Measurements from ENCODE around the gene XPR1. TPM values are rescaled to one million over a fixed set of nuclear protein-coding genes. Genes with fewer than 3 reads are reported as not detected.

The XPR1 gene
- total RNA-seq, 1 donor from 2014 or later: 12.0 TPM

GRCh38 chr1:180606155-180606554 lies 25.7 kb upstream of the XPR1 start:
- H3K36me3 ChIP-seq: no peaks in the 10 kb centered on the region
- H3K9me3 ChIP-seq: no peaks in the 10 kb centered on the region
- H3K4me3 ChIP-seq: no peak overlapping the region
- no peak overlapping the region for H3K27ac ChIP-seq
- H3K27me3 ChIP-seq: no peaks in the 10 kb centered on the region
- intact Hi-C loops (cut with DNase I): no loop called here
- TF ChIP-seq CTCF (IDR thresholded peaks at IDR 0.05) (no peak), POLR2A (IDR thresholded peaks at IDR 0.05) (no peak), POLR2AphosphoS5 (IDR thresholded peaks at IDR 0.05; ENCODE audit: insufficient read depth in 1 of 2, low read depth in 1 of 2) (no peak)
- no peak for DNase-seq (ENCODE audit: extremely low spot score in 2 of 2)
- H3K4me1 ChIP-seq: no peaks in the 10 kb centered on the region

DNA sequence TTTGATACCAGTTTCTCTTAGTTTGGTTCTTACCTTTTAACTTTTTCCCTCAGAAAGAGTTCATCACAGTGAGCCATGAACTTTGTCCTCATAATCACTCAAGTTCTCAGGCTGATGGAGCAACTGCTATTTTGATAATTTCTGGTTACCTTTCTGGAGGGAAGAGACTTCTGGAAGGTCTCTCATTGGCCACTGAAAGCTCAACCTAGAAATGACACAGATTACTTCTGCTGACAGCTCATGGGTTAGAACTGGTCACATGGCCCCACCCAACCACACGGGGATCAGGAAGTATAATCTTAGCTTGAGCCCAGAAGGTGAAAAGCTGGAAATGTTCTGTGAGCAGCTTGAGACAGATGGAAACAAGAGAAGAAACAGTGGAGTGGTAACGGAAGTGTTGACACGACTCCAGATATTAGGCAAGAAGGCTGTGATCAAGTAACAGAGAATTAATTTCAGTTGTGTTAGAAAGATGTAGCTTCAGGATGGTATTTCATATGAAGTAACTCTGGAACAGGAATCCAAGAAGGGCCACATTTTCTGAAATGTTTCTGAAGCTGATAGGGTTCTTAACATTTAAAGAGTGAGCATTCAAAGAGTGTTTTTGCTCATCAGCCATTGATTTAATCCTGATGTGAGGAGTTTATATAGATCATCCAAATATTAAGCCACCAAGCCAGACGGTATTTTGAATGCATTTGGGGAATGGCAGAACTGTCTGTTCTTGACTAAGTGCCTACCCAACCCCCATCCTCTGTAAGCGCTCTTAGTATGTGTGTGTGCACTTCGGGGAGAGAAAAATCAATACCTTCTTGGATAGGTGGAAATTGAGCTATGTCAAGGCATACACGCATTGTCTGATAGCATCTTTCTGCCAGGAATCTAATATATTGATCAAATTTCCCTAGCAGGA lies 21.9 kb upstream of the XPR1 start:
- Histone ChIP-seq H3K4me1 (no peaks in the 10 kb centered on the region), H3K36me3 (no peaks in the 10 kb centered on the region), H3K4me3 (no peak overlapping the region), H3K27me3 (no peaks in the 10 kb centered on the region), H3K27ac (no peak overlapping the region), H3K9me3 (no peaks in the 10 kb centered on the region)
- no peak for TF ChIP-seq POLR2AphosphoS5 (IDR thresholded peaks at IDR 0.05; ENCODE audit: insufficient read depth in 1 of 2, low read depth in 1 of 2)
- no peak for TF ChIP-seq CTCF (IDR thresholded peaks at IDR 0.05)
- no peak for TF ChIP-seq POLR2A (IDR thresholded peaks at IDR 0.05)
- DNase-seq (ENCODE audit: extremely low spot score in 2 of 2): no peak
- intact Hi-C loops (cut with DNase I): no loop called here

GRCh38 chr1:180610556-180611015 lies 21.2 kb upstream of the XPR1 start:
- no peak overlapping the region for H3K4me3 ChIP-seq
- H3K27ac ChIP-seq: no peak overlapping the region
- no peaks in the 10 kb centered on the region for H3K9me3 ChIP-seq
- TF ChIP-seq POLR2AphosphoS5 (IDR thresholded peaks at IDR 0.05; ENCODE audit: insufficient read depth in 1 of 2, low read depth in 1 of 2) (no peak), CTCF (IDR thresholded peaks at IDR 0.05) (no peak), POLR2A (IDR thresholded peaks at IDR 0.05) (no peak)
- H3K36me3 ChIP-seq: no peaks in the 10 kb centered on the region
- intact Hi-C loops (cut with DNase I): no loop called here
- H3K27me3 ChIP-seq: no peaks in the 10 kb centered on the region
- no peak for DNase-seq (ENCODE audit: extremely low spot score in 2 of 2)
- no peaks in the 10 kb centered on the region for H3K4me1 ChIP-seq

DNA sequence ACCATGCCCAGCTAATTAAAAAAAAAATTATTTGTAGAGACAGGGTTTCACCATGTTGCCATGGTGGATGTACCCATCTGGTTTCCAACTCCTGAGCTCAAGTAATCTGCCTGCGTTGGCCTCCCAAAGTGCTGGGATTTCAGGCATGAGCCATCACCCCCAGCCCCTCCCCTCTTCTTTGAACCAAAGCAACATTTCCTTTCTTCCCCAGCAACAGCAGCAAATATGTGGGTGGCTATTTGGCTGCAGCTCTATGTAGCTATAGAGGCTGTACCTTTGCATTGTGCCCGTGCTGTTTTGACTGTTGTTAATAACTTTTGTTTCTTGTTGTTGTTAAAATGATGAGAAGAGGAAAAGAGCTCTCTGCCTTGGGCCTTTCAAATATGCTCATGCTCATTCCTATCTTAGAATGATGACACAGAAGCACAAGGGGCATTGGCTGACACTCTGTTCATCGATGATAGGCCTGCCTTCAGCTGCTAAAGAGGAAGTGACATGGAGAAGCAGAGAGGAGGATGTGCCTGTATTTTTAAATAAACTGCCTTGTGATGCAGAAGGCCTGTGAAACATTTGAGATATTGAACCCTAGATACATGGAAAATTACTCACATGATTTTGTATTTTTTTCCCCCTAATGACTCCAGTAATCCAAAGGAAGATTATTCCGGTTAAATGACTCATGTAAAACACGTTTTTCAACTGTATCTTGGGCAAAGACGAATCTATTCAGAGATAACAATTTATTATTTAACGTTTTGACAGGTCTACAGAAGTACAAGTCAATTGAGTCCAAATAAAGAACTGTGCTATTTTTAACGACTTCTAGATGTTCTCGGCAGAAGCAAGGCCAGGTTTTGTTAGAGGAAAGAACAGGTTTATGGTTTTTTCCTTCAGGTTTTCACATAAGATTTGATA lies 20.5 kb upstream of the XPR1 start:
- Histone ChIP-seq H3K27ac (no peak overlapping the region), H3K27me3 (no peaks in the 10 kb centered on the region), H3K4me3 (no peak overlapping the region), H3K36me3 (no peaks in the 10 kb centered on the region), H3K9me3 (no peaks in the 10 kb centered on the region), H3K4me1 (no peaks in the 10 kb centered on the region)
- TF ChIP-seq POLR2A (IDR thresholded peaks at IDR 0.05) (no peak), POLR2AphosphoS5 (IDR thresholded peaks at IDR 0.05; ENCODE audit: insufficient read depth in 1 of 2, low read depth in 1 of 2) (peak in 1 of 2 donors; percentile 25)
- no peak for DNase-seq (ENCODE audit: extremely low spot score in 2 of 2)
- intact Hi-C loops (cut with DNase I): no loop called here

DNA sequence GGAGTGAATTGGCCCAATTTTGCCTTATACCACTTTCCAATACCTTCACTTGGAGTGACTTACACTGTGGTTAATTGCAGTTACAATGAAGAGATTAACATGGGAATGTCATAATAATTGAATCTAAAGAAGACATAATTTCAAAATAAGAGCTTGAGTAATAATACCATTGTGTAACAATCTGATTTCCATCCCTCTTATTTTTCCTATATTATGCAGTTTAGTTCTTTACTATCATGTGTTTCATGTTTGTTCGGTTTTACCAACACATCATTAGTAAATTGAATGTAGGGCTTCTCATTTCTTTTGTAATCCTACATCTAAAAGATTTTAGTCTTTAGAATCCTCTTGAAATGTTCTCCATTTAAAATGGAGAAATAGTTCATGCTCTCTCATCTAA lies 19.2 kb upstream of the XPR1 start:
- no peaks in the 10 kb centered on the region for H3K4me1 ChIP-seq
- no peaks in the 10 kb centered on the region for H3K9me3 ChIP-seq

More for the DNA sequence above, 19.2 kb upstream of the XPR1 start:
- Histone ChIP-seq H3K27me3 (no peaks in the 10 kb centered on the region), H3K4me3 (no peak overlapping the region), H3K36me3 (no peaks in the 10 kb centered on the region), H3K27ac (no peak overlapping the region)
- TF ChIP-seq CTCF (IDR thresholded peaks at IDR 0.05) (no peak), POLR2A (IDR thresholded peaks at IDR 0.05) (no peak), POLR2AphosphoS5 (IDR thresholded peaks at IDR 0.05; ENCODE audit: insufficient read depth in 1 of 2, low read depth in 1 of 2) (no peak)
- intact Hi-C loops (cut with DNase I): no loop called here
- no peak for DNase-seq (ENCODE audit: extremely low spot score in 2 of 2)
